DND-41 (cell line): Measurements from ENCODE around the gene FGF1.

Experiments
- EZH2 ChIP-seq: IDR thresholded peaks from 3 replicates; pipeline ENCODE4 v1.6.1; 2012; ENCODE audit warnings: borderline replicate concordance, low read depth, mild to moderate bottlenecking, moderate library complexity, low read length, inconsistent platforms; ENCODE audit not compliant: severe bottlenecking
- TF ChIP-seq, protein P1 (sequence below): IDR thresholded peaks from 2 replicates; pipeline ENCODE4 v1.5.1; 2012; ENCODE audit warnings: borderline replicate concordance, low read length, moderate library complexity, mild to moderate bottlenecking; ENCODE audit not compliant: poor library complexity, severe bottlenecking; ENCODE audit errors: extremely low read depth

DNA sequence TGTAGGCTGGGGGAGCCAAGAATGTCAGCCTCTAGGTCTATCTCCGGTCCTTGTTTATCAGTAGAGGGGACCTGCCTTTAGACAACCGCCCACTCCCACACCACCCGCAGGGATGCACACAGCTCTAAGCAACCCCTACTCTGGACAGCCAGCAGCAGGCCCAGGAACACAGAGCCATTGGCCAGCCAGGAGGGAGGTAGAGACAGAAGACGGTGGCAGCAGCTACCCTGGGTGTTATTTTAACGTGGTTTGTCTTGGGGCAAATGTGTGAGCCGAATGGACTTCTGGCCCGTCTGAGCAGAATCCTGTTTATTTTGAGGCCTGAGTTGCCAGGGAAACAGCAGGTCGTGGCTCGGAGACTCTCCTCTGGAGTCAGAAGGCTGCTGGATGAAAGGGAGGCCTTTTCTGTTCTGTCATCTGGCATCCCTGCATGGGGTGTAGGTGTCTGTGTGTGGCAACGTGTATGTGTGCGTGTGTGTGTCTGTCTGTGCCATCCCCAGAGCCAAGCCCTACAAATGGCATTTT lies 382 bp upstream of the FGF1 start:
- TF ChIP-seq, protein P1, sequence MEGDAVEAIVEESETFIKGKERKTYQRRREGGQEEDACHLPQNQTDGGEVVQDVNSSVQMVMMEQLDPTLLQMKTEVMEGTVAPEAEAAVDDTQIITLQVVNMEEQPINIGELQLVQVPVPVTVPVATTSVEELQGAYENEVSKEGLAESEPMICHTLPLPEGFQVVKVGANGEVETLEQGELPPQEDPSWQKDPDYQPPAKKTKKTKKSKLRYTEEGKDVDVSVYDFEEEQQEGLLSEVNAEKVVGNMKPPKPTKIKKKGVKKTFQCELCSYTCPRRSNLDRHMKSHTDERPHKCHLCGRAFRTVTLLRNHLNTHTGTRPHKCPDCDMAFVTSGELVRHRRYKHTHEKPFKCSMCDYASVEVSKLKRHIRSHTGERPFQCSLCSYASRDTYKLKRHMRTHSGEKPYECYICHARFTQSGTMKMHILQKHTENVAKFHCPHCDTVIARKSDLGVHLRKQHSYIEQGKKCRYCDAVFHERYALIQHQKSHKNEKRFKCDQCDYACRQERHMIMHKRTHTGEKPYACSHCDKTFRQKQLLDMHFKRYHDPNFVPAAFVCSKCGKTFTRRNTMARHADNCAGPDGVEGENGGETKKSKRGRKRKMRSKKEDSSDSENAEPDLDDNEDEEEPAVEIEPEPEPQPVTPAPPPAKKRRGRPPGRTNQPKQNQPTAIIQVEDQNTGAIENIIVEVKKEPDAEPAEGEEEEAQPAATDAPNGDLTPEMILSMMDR, result no peak
- no peak for TF ChIP-seq EZH2
